HepG2 (cell line): ENCODE measurements around the gene FCHO1. TPM values are rescaled to one million over a fixed set of nuclear protein-coding genes. Genes with fewer than 3 reads are reported as not detected.
A peak's percentile ranks its signal among the peaks of the same experiment; 100 is the strongest.

Experiments
- CC2D1A ChIP-seq: sonication (generic); formaldehyde crosslinking; IDR thresholded peaks from 2 replicates; pipeline ENCODE4 v1.8.1; 2023; ENCODE audit warnings: mild to moderate bottlenecking, missing genetic modification reagents
- DR1 ChIP-seq: sonication (generic); formaldehyde crosslinking; IDR thresholded peaks from 2 replicates; pipeline ENCODE4 v1.8.0; 2021; ENCODE audit warnings: mild to moderate bottlenecking, missing genetic modification reagents, inconsistent platforms
- FOSL2 ChIP-seq: sonication (generic); formaldehyde crosslinking; IDR thresholded peaks from 2 replicates; pipeline ENCODE4 v1.4.0; 2020; ENCODE audit warnings: missing genetic modification reagents
- KDM1A ChIP-seq: IDR thresholded peaks from 2 replicates; pipeline ENCODE4 v1.6.1; 2016; ENCODE audit warnings: missing compliant biosample characterization
- RARA ChIP-seq: IDR thresholded peaks from 2 replicates; pipeline ENCODE4 v1.6.1; 2016; ENCODE audit warnings: missing genetic modification reagents, missing compliant biosample characterization
- SCMH1 ChIP-seq: sonication (generic); formaldehyde crosslinking; IDR thresholded peaks from 2 replicates; pipeline ENCODE4 v1.9.0; 2021; ENCODE audit warnings: missing genetic modification reagents, mild to moderate bottlenecking, borderline replicate concordance
- THAP11 ChIP-seq: IDR thresholded peaks from 2 replicates; pipeline ENCODE4 v1.6.1; 2016; ENCODE audit warnings: missing biosample characterization, missing genetic modification reagents
- ZFP36L2 ChIP-seq: sonication (generic); formaldehyde crosslinking; IDR thresholded peaks from 2 replicates; pipeline ENCODE4 v1.4.0; 2020; ENCODE audit warnings: missing genetic modification reagents
- ZFX ChIP-seq: sonication (generic); formaldehyde crosslinking; IDR thresholded peaks from 2 replicates; pipeline ENCODE4 v1.4.0; 2020; ENCODE audit warnings: mild to moderate bottlenecking, low read depth, missing genetic modification reagents, moderate library complexity
- ZNF10 ChIP-seq: sonication (generic); formaldehyde crosslinking; IDR thresholded peaks from 2 replicates; pipeline ENCODE4 v1.4.0; 2020; ENCODE audit warnings: mild to moderate bottlenecking, low read depth, missing genetic modification reagents, borderline replicate concordance
- ZNF430 ChIP-seq: sonication (generic); formaldehyde crosslinking; IDR thresholded peaks from 2 replicates; pipeline ENCODE4 v1.9.0; 2021; ENCODE audit warnings: mild to moderate bottlenecking, missing genetic modification reagents
- ZNF629 ChIP-seq: sonication (generic); formaldehyde crosslinking; conservative IDR thresholded peaks from 2 replicates; pipeline ENCODE4 v1.5.0; 2020; ENCODE audit warnings: missing genetic modification reagents
- ZNF713 ChIP-seq: sonication (generic); formaldehyde crosslinking; IDR thresholded peaks from 2 replicates; pipeline ENCODE4 v1.4.0; 2020; ENCODE audit warnings: mild to moderate bottlenecking, missing genetic modification reagents
- ZSCAN25 ChIP-seq: sonication (generic); formaldehyde crosslinking; IDR thresholded peaks from 2 replicates; pipeline ENCODE4 v1.8.0; 2022; ENCODE audit warnings: mild to moderate bottlenecking, missing genetic modification reagents
- polyA plus RNA-seq, 8 experiments: library from polyadenylated mRNA; depleted of rRNA in 3 of 8; stranded (reverse) in 7 of 8; unstranded in 1 of 8; fragments of >200 nt; fragmentation: Illumina TruSeq in 4 of 8; extraction: Trizol in 4 of 8; gene quantifications; 2 replicates each; pipeline versions ENCODE4 v1.2.1 to v1.2.3, GENCODE V29; 2011 to 2016; ENCODE audit warnings: low read depth in 4 of 8, missing spikeins in 1 of 8, mixed read lengths in 1 of 8; ENCODE audit not compliant: insufficient read depth in 1 of 8
- total RNA-seq, 5 experiments: library from RNA; depleted of rRNA; stranded (reverse); fragments of >200 nt; fragmentation: Illumina TruSeq; extraction: Trizol; gene quantifications; 2 replicates each; pipeline ENCODE4 v1.2.3, GENCODE V29; 2016; ENCODE audit warnings: low read depth in 1 of 5
- TF ChIP-seq, protein P1 (sequence below), 2 experiments: fragments of 450-650 bp in 1 of 2; sonication (generic) in 1 of 2; formaldehyde crosslinking in 1 of 2; IDR thresholded peaks; 2 replicates each; pipeline versions ENCODE4 v1.6.1 to v1.8.0; 2016 to 2022; ENCODE audit warnings: antibody characterized with exemption in 1 of 2, mild to moderate bottlenecking in 1 of 2, missing genetic modification reagents in 1 of 2
- TF ChIP-seq, protein P2 (sequence below): sonication (generic); formaldehyde crosslinking; IDR thresholded peaks from 2 replicates; pipeline ENCODE4 v1.5.0; 2020; ENCODE audit warnings: mild to moderate bottlenecking, missing genetic modification reagents, borderline replicate concordance

The FCHO1 gene
- total and polyA plus RNA-seq, 2 of the 13 experiments (the other 11 are each of a cell fraction or from before 2014, with no cell fraction given), result 1.3 to 3.1 TPM

DNA sequence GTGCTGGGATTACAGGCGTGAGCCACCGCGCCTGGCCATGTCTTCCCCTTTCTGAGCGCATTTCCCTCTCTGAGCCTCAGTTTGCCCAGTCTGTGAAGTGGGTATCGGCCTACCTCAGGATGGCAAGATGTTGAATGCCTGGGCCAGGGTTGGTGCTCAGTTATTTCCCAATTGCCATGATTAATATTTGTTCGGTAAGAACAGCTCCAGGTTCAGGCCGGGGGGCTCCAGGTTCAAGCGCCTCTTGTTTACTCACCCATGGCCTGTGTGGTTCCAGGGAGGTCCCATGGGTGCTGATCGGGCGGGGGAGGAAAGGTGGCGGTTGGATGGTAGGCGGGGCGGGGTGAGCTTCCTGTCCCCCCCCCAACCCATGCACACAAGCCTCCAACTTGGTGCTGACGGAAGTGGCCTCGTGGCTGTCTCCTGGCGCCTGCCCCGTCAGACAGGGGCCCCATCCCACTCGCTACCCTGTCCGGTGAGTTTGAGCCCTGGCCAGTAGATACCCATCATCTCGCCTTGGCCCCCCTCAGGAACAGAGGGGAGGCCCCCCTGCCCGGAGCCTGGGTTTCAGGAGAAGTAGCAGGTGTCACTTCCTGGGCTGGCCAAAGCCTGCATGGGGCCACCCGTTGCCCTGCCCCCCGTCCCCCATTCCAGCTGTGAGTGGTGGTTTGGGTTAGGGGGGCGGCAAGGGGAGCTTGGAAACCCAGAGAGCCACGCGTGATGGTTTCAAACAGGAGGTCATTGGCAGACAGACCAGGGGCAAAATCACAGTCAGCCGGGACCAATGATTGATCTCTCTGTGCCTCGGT lies at the start of gene FCHO1 (continued):
- TF ChIP-seq, protein P1, sequence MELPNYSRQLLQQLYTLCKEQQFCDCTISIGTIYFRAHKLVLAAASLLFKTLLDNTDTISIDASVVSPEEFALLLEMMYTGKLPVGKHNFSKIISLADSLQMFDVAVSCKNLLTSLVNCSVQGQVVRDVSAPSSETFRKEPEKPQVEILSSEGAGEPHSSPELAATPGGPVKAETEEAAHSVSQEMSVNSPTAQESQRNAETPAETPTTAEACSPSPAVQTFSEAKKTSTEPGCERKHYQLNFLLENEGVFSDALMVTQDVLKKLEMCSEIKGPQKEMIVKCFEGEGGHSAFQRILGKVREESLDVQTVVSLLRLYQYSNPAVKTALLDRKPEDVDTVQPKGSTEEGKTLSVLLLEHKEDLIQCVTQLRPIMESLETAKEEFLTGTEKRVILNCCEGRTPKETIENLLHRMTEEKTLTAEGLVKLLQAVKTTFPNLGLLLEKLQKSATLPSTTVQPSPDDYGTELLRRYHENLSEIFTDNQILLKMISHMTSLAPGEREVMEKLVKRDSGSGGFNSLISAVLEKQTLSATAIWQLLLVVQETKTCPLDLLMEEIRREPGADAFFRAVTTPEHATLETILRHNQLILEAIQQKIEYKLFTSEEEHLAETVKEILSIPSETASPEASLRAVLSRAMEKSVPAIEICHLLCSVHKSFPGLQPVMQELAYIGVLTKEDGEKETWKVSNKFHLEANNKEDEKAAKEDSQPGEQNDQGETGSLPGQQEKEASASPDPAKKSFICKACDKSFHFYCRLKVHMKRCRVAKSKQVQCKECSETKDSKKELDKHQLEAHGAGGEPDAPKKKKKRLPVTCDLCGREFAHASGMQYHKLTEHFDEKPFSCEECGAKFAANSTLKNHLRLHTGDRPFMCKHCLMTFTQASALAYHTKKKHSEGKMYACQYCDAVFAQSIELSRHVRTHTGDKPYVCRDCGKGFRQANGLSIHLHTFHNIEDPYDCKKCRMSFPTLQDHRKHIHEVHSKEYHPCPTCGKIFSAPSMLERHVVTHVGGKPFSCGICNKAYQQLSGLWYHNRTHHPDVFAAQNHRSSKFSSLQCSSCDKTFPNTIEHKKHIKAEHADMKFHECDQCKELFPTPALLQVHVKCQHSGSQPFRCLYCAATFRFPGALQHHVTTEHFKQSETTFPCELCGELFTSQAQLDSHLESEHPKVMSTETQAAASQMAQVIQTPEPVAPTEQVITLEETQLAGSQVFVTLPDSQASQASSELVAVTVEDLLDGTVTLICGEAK (IDR thresholded peaks at IDR 0.05), result no peak
- TF ChIP-seq, protein P1 (CRISPR knock-in tag; IDR thresholded peaks at IDR 0.05), result no peak
- TF ChIP-seq DR1 (CRISPR knock-in tag) (no peak), ZNF713 (CRISPR knock-in tag) (no peak), ZFX (peak; percentile 30; the same call in 1 of the 2 replicates), ZNF629 (peak; percentile 99), SCMH1 (CRISPR knock-in tag) (no peak), CC2D1A (CRISPR knock-in tag) (no peak), THAP11 (CRISPR knock-in tag) (no peak), KDM1A (CRISPR knock-in tag) (peak; percentile 97), ZFP36L2 (CRISPR knock-in tag) (no peak), ZSCAN25 (CRISPR knock-in tag) (0 out of 2 replicates have a peak, but pooled peaks have one; percentile 40), RARA (peak; percentile 6; the same call in 1 of the 2 replicates), ZNF430 (no peak), ZNF10 (no peak), FOSL2 (no peak)
- TF ChIP-seq, protein P2, sequence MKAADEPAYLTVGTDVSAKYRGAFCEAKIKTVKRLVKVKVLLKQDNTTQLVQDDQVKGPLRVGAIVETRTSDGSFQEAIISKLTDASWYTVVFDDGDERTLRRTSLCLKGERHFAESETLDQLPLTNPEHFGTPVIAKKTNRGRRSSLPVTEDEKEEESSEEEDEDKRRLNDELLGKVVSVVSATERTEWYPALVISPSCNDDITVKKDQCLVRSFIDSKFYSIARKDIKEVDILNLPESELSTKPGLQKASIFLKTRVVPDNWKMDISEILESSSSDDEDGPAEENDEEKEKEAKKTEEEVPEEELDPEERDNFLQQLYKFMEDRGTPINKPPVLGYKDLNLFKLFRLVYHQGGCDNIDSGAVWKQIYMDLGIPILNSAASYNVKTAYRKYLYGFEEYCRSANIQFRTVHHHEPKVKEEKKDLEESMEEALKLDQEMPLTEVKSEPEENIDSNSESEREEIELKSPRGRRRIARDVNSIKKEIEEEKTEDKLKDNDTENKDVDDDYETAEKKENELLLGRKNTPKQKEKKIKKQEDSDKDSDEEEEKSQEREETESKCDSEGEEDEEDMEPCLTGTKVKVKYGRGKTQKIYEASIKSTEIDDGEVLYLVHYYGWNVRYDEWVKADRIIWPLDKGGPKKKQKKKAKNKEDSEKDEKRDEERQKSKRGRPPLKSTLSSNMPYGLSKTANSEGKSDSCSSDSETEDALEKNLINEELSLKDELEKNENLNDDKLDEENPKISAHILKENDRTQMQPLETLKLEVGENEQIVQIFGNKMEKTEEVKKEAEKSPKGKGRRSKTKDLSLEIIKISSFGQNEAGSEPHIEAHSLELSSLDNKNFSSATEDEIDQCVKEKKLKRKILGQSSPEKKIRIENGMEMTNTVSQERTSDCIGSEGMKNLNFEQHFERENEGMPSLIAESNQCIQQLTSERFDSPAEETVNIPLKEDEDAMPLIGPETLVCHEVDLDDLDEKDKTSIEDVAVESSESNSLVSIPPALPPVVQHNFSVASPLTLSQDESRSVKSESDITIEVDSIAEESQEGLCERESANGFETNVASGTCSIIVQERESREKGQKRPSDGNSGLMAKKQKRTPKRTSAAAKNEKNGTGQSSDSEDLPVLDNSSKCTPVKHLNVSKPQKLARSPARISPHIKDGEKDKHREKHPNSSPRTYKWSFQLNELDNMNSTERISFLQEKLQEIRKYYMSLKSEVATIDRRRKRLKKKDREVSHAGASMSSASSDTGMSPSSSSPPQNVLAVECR, result peak; percentile 52; the same call in 1 of the 2 replicates
